NCI-H1694 (cell line): ENCODE data around the gene BEND7.
"Not testable (repeated sequence)": the region's sequence is repeated elsewhere in the genome, so short reads cannot be mapped to it uniquely, and the experiment has no call there.

Experiments
- DNase-seq: peaks from one replicate; lab custom pipeline; 2025; lab: John Stamatoyannopoulos, UW

The BEND7 gene

GRCh38 chr10:13420532-13421307 lies 108.1 kb downstream of the BEND7 start:
- no peak for DNase-seq

- no peak for DNase-seq
These were observed 111.2 kb downstream of the BEND7 start for GRCh38 chr10:13417459-13418126.

GRCh38 chr10:13416760-13417159 lies 112.1 kb downstream of the BEND7 start:
- DNase-seq: no peak

- no peak for DNase-seq
These were observed 114.0 kb downstream of the BEND7 start for GRCh38 chr10:13414855-13415254.

GRCh38 chr10:13414137-13414536 lies 114.7 kb downstream of the BEND7 start:
- no peak for DNase-seq

GRCh38 chr10:13412894-13413293 lies 115.9 kb downstream of the BEND7 start:
- no peak for DNase-seq

GRCh38 chr10:13404791-13405190 lies 124.0 kb downstream of the BEND7 start:
- no peak for DNase-seq

GRCh38 chr10:13404305-13404759 lies 124.5 kb downstream of the BEND7 start:
- DNase-seq: no peak

- not testable (repeated sequence) for DNase-seq
These were observed 125.4 kb downstream of the BEND7 start for GRCh38 chr10:13403426-13403825.

- DNase-seq: no peak
These were observed 126.8 kb downstream of the BEND7 start for GRCh38 chr10:13402021-13402420.

- no peak for DNase-seq
These were observed 127.7 kb downstream of the BEND7 start for GRCh38 chr10:13401142-13401541.

- DNase-seq: no peak
These were observed 128.4 kb downstream of the BEND7 start for GRCh38 chr10:13400196-13400965.

GRCh38 chr10:13399752-13400151 lies 129.1 kb downstream of the BEND7 start:
- no peak for DNase-seq

- no peak for DNase-seq
These were observed 129.6 kb downstream of the BEND7 start for GRCh38 chr10:13399236-13399635.

- no peak for DNase-seq
These were observed 131.8 kb downstream of the BEND7 start for GRCh38 chr10:13397052-13397451.

GRCh38 chr10:13396369-13396768 lies 132.4 kb downstream of the BEND7 start:
- DNase-seq: no peak

- DNase-seq: no peak
These were observed 133.3 kb downstream of the BEND7 start for GRCh38 chr10:13395540-13395939.

- no peak for DNase-seq
These were observed 135.2 kb downstream of the BEND7 start for GRCh38 chr10:13393640-13394039.

- no peak for DNase-seq
These were observed 136.1 kb downstream of the BEND7 start for GRCh38 chr10:13392701-13393100.
